Measurements from ENCODE around the gene CNOT6L.
A peak's percentile ranks its signal among the peaks of the same experiment; 100 is the strongest.
"Not testable (repeated sequence)": the region's sequence is repeated elsewhere in the genome, so short reads cannot be mapped to it uniquely, and the experiment has no call there.

CNOT6L gene

DNA sequence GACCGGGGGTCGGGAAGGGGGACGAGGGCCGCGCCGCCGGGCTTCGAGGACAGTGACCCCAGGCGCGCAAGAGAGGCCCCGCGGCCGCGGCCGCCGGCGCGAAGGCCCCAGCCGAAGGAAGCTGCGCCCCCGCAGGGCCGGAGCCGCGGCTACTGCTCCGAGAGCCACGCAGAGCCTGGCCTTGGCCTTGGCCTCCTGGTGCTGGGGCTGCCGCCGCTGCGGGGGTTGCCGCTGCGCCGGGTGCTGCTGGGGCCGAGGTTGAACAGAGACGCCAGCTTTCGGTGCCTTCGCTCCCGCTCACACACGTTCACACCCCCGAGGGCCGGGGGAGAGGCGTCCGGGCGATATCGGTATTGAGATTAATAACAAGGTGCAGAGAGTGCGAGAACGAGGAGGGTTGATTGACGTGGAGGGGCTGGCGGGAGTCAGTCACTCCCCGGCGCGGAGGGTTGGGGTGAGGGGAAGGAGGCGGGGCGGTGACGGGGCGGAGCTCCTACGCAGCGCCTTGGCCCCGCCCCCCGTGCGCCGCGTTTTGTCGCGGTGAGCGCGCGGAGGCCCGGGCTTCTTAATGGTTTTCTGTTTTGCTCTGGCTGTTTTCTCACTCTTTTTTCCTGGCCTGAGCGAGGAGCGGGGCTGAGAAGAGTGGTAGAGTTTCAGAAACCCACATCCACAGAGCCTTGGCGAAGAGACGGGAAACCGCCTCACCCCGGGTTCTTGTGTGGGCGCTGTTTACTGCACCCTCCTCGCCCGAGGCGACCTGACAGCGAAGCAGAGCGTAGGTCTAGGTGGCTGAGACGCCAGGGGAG is 878 bp upstream of the CNOT6L start:
- peak; percentile 97 for DNase-seq

- DNase-seq = no peak
Observed at GRCh38 chr4:77819404-77819842, 255 bp upstream of the CNOT6L start.

GRCh38 chr4:77818073-77818601 is 1.0 kb downstream of the CNOT6L start:
- peak; percentile 73 for DNase-seq

- peak; percentile 41 for DNase-seq
Observed at GRCh38 chr4:77817304-77818072, 1.7 kb downstream of the CNOT6L start.

DNA sequence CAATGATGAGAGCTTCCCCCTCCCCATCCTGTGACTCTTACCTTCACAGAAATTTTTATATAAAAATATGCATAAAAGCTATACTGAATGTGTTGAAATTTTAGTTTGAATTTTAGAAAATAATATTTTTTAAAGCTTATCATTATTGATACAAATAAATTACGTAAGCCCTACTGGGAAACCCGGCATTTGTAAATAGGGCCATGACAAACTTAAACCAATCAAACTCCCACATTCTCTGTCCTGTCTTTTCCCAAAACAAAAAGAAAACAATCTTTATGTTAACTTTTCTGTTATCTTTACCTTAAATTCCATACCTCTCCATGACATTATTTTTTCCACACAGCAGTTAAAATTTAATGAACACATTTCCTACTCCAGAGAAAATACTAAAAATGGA is 2.6 kb downstream of the CNOT6L start:
- no peak for DNase-seq

DNA sequence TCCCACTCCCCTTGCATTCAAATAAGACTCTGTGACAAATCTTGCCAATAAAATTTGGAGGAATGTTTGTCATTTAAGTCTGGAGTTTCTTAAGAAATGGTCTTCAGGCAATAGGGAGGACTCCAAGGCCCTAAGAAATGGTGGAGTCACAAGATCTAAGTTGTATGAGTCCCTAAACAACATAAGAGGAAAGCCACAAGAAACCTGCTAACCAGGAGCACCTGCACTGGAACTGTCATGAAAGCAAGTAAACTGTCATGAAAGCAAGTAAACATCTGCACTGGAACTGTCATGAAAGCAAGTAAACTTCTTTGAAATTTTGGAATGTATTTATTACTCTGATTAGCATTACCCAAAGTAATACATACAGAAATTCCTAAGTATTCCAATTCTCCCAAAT is 3.5 kb downstream of the CNOT6L start:
- peak; percentile 7 for DNase-seq

DNA sequence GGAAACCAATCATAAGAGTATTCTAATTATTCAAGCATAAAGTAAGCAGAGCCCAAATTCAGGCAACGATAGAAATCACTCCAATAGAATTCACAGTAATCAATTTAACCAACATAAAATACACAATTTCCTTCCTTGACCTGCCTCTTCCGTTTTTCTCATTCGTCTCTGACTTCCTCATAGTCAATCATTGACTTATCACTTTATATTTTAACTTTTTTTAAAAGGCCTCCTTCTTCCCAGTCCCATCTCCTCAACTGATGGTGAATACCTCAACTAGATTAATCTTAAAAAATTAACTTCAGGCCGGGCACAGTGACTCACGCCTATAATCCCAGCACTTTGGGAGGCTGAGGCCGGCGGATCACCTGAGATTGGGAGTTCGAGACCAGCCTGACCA is 13.3 kb downstream of the CNOT6L start:
- DNase-seq = no peak

- DNase-seq = no peak
Observed at GRCh38 chr4:77804471-77804870, 14.7 kb downstream of the CNOT6L start.

DNA sequence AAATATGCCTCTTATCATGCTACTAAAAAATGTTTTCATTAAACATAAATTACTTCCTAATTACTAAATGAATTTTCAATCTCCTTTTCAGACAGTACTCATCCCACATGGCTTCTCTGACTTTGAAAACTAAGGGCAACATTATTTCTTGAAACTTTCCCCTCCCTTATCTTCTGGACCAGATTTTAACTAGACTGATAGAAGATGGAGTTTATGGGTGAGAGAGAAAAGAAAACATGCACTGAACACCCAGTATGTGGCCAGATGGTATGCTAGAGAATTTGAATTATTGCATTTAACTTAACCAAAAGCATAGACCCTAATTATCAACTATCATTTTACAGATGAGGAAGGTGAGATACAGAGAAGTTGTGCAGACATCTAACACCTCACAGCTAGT is 16.8 kb downstream of the CNOT6L start:
- DNase-seq = no peak

GRCh38 chr4:77801260-77801608 is 17.9 kb downstream of the CNOT6L start:
- peak; percentile 34 for DNase-seq

- peak; percentile 37 for DNase-seq
Observed at GRCh38 chr4:77800483-77801259, 18.5 kb downstream of the CNOT6L start.

DNA sequence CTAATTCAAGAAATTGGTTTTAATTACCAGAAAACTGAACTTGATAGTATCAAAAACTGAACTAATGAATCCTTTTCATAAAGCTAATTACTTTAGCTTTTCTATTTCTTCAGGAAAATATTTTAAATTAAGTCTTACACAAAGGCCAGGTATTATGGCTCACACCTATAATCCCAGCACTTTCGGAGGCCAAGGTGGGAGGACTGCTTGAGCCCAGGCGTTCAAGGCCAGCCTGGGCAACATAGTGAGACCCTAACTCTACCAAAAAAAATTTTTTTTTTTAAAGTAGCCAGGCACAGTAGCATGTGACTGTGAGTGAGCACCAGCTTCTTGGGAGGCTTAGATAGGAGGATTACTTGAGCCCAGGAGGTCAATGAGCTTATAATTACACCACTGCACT is 19.1 kb downstream of the CNOT6L start:
- DNase-seq = no peak

DNA sequence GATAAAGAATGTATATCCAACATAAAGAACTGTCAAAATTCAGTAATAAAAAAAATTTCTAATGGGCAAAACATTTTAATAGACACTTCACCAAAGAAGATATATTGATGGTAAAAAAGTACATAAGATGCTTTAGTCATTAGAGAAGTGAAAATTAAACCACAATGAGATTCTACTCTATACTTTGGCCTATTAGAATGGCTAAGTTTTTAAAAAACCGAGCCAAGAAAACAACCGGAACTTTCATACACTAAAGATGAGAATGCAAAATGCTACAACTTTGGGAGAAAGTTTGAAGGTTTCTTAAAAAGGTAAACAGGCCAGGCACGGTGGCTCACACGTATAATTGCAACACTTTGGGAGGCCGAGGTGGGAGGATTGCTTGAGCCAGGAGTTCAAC is 20.8 kb downstream of the CNOT6L start:
- DNase-seq = peak; percentile 47

DNA sequence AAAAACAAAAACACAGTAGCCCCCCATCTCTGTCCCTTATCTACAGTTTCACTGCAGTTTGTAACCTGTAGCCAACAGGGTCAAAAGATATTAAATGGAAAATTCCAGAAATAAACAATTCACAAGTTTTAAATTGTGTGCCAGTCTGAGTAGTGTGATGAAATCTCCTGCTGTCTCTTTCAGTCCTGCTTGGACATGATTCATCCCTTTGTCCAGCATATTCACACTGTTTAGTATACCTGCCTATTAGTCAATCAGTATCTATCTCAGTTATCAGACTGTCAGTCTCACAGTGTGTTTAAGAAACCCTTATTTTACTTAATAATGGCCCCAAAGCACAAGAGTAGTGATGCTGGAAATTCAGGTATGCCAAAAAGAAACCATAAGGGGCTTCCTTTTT is 21.9 kb downstream of the CNOT6L start:
- no peak for DNase-seq

DNA sequence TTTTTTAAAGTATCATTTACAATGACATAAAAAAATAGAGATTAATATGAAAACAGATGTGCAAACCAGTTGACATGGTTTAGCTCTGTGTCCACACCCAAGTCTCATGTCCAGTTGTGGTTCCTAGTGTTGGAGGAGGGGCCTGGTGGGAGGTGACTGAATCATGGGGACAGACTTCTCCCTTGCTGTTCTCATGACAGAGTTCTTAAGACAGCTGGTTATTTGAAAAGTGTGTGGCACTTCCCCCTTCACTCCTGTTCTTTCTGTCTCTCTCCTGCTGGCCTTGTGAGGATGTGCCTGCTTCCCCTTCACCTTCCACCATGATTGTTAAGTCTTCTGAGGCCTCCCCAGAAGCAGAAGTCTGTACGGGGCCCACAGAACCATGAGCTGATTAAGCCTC is 23.8 kb downstream of the CNOT6L start:
- DNase-seq = no peak

GRCh38 chr4:77790146-77790545 is 29.0 kb downstream of the CNOT6L start:
- no peak for DNase-seq

GRCh38 chr4:77788990-77789389 is 30.2 kb downstream of the CNOT6L start:
- no peak for DNase-seq

- DNase-seq = no peak
Observed at GRCh38 chr4:77787969-77788368, 31.2 kb downstream of the CNOT6L start.

DNA sequence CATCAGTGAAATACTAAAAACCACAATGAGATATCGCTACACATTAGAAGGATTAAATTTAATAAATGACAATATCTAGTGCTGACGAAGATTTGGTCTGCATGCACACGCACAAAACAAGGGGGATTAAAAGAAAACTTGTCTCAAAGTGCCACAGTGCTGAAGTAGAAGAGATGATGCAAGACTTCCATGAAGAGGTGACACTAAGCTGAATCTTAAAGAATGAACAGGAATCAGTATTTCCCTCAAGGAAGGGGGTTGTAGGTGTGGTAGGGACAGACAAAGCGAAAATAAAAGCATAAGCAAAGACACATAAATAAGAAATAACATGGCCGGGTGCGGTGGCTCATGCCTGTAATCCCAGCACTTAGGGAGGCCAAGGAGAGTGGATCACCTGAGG is 33.5 kb downstream of the CNOT6L start:
- no peak for DNase-seq

DNA sequence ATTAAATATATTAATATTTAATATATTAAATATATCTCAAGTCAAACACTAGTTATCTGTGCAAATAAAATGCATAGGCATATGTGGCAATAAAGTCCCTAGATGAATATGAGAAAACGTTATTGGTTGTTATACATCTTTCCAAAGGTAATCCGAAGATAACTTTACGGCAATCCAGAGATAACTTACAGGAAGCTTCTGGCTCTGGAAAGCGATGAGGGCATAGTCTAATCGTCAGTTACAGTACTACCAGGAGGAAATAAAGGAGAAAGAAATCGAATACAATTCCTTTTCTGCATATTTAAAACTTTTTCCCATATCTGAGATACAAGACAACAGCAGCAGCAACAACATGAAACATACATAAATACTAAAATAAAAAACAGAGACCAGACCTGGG is 35.3 kb downstream of the CNOT6L start:
- no peak for DNase-seq

- DNase-seq = no peak
Observed at GRCh38 chr4:77782102-77782835, 36.9 kb downstream of the CNOT6L start.

DNA sequence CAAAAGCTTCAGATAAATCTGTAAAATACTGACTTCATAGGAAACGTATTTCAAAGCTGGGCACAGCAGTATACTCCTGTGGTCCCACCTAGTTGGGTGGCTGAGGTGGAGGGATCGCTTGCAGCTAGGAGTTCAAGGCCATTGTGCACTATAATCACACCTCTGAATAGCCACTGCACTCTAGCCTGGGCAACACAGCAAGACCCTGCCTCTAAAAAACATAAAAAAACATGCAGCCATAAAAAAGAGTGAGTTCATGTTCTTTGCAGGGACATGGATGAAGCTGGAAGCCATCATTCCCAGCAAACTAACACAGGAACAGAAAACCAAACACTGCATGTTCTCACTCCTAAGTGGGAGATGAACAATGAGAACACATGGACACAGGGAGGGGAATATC is 38.4 kb downstream of the CNOT6L start:
- not testable (repeated sequence) for DNase-seq
